ENCODE results near the gene TMTC2. TPM values are rescaled to one million over a fixed set of nuclear protein-coding genes. Genes with fewer than 3 reads are reported as not detected.

The TMTC2 gene
- total and polyA plus RNA-seq, 2 experiments from 2014 or later = 0.36 to 5.6 TPM

DNA sequence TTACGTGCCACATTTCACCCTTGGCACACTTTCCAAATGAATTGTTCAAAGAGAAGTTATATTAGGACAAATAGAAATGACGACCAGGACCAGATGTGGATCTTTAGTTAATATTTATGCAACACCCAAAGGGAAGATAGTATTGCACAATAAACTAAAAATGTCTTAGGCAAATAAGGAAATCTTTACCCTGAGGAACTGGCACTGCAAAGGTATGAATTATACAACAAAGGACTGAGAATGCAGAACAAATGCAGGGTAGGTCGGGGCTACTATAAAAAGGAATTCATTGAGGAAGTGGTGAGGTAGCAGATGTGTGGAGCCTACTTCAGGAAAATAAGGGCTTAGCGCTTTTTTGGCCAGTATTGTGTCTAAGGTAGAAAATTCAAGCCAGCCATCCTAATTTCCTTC is 3.9 kb upstream of the TMTC2 start:
- H3K4me3 ChIP-seq = no peak overlapping the region
- H2AFZ ChIP-seq = 0 out of 2 replicates have a peak overlapping the region, but pooled peaks have one; percentile 10
- no peaks in the 10 kb centered on the region for H3K79me2 ChIP-seq (ENCODE audit: insufficient read depth)
- H3K27me3 ChIP-seq (replicated peaks; ENCODE audit: insufficient read depth) = peaks cover 4% of the 10 kb centered on the region; the same call in 1 of the 2 replicates
- DNase-seq = peak; percentile 10
- in situ Hi-C loops (cut with MboI) = loop anchor here (25.0 kb wide), 2 partner anchors 1704 to 1804 kb away; no protein-coding TSS in a partner anchor
- no peak overlapping the region for H3K4me2 ChIP-seq (ENCODE audit: unreplicated experiment)
- TF ChIP-seq EZH2 (IDR thresholded peaks at IDR 0.05; ENCODE audit: insufficient read depth, poor library complexity, severe bottlenecking) (no peak), EZH2phosphoT487 (IDR thresholded peaks at IDR 0.05; ENCODE audit: insufficient read depth, low read depth) (no peak)
- H3K27ac ChIP-seq = no peak overlapping the region
- H3K9ac ChIP-seq = no peak overlapping the region
- peaks cover 8% of the 10 kb centered on the region for H3K4me1 ChIP-seq (ENCODE audit: insufficient read depth)
- no peaks in the 10 kb centered on the region for H3K36me3 ChIP-seq (ENCODE audit: low read depth)
- H3K9me3 ChIP-seq (ENCODE audit: low read depth) = no peaks in the 10 kb centered on the region
- H4K20me1 ChIP-seq (ENCODE audit: insufficient read depth) = no peaks in the 10 kb centered on the region
- H3F3A ChIP-seq (ENCODE audit: insufficient read depth) = no peaks in the 10 kb centered on the region
- WGBS, 2 experiments (ENCODE audit: low coverage in 1 of 2, low lambda C conversion rate in 2 of 2, missing lambda C conversion rate in 2 of 2) = 11 to 13% methylated on average over 4 of the region's 4 CpGs
- no peaks in the 10 kb centered on the region for H3K9me2 ChIP-seq (ENCODE audit: insufficient read depth)

GRCh38 chr12:82685790-82686167 is 927 bp upstream of the TMTC2 start:
- peak overlapping the region; percentile 87 for H3K4me2 ChIP-seq (ENCODE audit: unreplicated experiment)
- H3K9me3 ChIP-seq (ENCODE audit: low read depth) = no peaks in the 10 kb centered on the region
- in situ Hi-C loops (cut with MboI) = loop anchor here (25.0 kb wide), 2 partner anchors 1702 to 1802 kb away; no protein-coding TSS in a partner anchor
- TF ChIP-seq EZH2 (IDR thresholded peaks at IDR 0.05; ENCODE audit: insufficient read depth, poor library complexity, severe bottlenecking) (no peak), EZH2phosphoT487 (IDR thresholded peaks at IDR 0.05; ENCODE audit: insufficient read depth, low read depth) (no peak)
- H3F3A ChIP-seq (ENCODE audit: insufficient read depth) = no peaks in the 10 kb centered on the region
- H4K20me1 ChIP-seq (ENCODE audit: insufficient read depth) = no peaks in the 10 kb centered on the region
- peak overlapping the region; percentile 78 for H3K9ac ChIP-seq
- no peaks in the 10 kb centered on the region for H3K9me2 ChIP-seq (ENCODE audit: insufficient read depth)
- H3K4me1 ChIP-seq (ENCODE audit: insufficient read depth) = peaks cover 12% of the 10 kb centered on the region
- 0 to 1% methylated on average over 11 of the region's 11 CpGs for WGBS, 2 experiments (ENCODE audit: low coverage in 1 of 2, low lambda C conversion rate in 2 of 2, missing lambda C conversion rate in 2 of 2)
- H3K27ac ChIP-seq = 0 out of 2 replicates have a peak overlapping the region, but pooled peaks have one; percentile 51
- no peaks in the 10 kb centered on the region for H3K36me3 ChIP-seq (ENCODE audit: low read depth)
- H3K79me2 ChIP-seq (ENCODE audit: insufficient read depth) = 0 out of 2 replicates have a peak, but pooled peaks cover 4% of the 10 kb centered on the region
- DNase-seq = peak; percentile 98
- H2AFZ ChIP-seq = peak overlapping the region; percentile 94
- H3K4me3 ChIP-seq = peak overlapping the region; percentile 98
- peaks cover 4% of the 10 kb centered on the region; the same call in 1 of the 2 replicates for H3K27me3 ChIP-seq (replicated peaks; ENCODE audit: insufficient read depth)

- H3K4me1 ChIP-seq (ENCODE audit: insufficient read depth) = peaks cover 12% of the 10 kb centered on the region
- no peaks in the 10 kb centered on the region for H4K20me1 ChIP-seq (ENCODE audit: insufficient read depth)
- DNase-seq = peak; percentile 84
- H3K9ac ChIP-seq = peak overlapping the region; percentile 78
- no peaks in the 10 kb centered on the region for H3K9me3 ChIP-seq (ENCODE audit: low read depth)
- H2AFZ ChIP-seq = peak overlapping the region; percentile 94
- H3K4me3 ChIP-seq = peak overlapping the region; percentile 98
- H3K79me2 ChIP-seq (ENCODE audit: insufficient read depth) = 0 out of 2 replicates have a peak, but pooled peaks cover 4% of the 10 kb centered on the region
- no peak overlapping the region for H3K27ac ChIP-seq
- no peaks in the 10 kb centered on the region for H3F3A ChIP-seq (ENCODE audit: insufficient read depth)
- 1 to 3% methylated on average over 52 to 75 of the region's 75 CpGs for WGBS, 2 experiments (ENCODE audit: low coverage in 1 of 2, low lambda C conversion rate in 2 of 2, missing lambda C conversion rate in 2 of 2)
- H3K4me2 ChIP-seq (ENCODE audit: unreplicated experiment) = peak overlapping the region; percentile 90
- in situ Hi-C loops (cut with MboI) = loop anchor here (25.0 kb wide), 2 partner anchors 1700 to 1800 kb away; no protein-coding TSS in a partner anchor
- H3K9me2 ChIP-seq (ENCODE audit: insufficient read depth) = no peaks in the 10 kb centered on the region
- TF ChIP-seq EZH2phosphoT487 (IDR thresholded peaks at IDR 0.05; ENCODE audit: insufficient read depth, low read depth) = no peak
- TF ChIP-seq EZH2 (IDR thresholded peaks at IDR 0.05; ENCODE audit: insufficient read depth, poor library complexity, severe bottlenecking) = no peak
- H3K27me3 ChIP-seq (replicated peaks; ENCODE audit: insufficient read depth) = peaks cover 4% of the 10 kb centered on the region; the same call in 1 of the 2 replicates
- no peaks in the 10 kb centered on the region for H3K36me3 ChIP-seq (ENCODE audit: low read depth)
Measured at GRCh38 chr12:82687021-82688011, 610 bp downstream of the TMTC2 start.

DNA sequence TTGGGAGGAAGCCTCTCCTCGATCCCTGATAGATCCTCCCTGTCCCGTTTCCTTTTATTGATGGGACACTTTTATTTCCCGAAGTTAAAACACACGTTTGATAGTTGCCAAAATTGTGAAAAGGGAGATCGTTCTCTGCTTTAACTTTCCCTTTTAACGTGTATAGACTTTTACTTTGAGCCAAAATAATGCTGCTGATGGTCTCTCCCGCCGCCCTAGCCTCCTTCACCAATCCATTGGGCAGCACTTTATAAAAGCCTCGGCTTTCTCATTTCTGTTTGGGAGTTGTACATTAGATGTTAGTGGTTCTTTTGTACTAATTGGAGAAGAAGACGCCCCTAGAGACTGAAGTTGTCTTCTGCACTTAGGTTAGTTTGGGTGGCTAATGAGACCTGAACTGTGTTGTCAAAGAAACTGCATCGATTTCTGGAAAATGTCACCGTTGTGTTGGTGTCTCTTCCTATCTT is 1.4 kb downstream of the TMTC2 start:
- Histone ChIP-seq H2AFZ (peak overlapping the region; percentile 94), H4K20me1 (ENCODE audit: insufficient read depth) (no peaks in the 10 kb centered on the region), H3F3A (ENCODE audit: insufficient read depth) (no peaks in the 10 kb centered on the region), H3K9ac (peak overlapping the region; percentile 47), H3K4me2 (ENCODE audit: unreplicated experiment) (peak overlapping the region; percentile 90), H3K79me2 (ENCODE audit: insufficient read depth) (0 out of 2 replicates have a peak, but pooled peaks cover 4% of the 10 kb centered on the region), H3K9me3 (ENCODE audit: low read depth) (no peaks in the 10 kb centered on the region), H3K36me3 (ENCODE audit: low read depth) (no peaks in the 10 kb centered on the region), H3K9me2 (ENCODE audit: insufficient read depth) (no peaks in the 10 kb centered on the region), H3K4me3 (peak overlapping the region; percentile 98), H3K27ac (no peak overlapping the region), H3K4me1 (ENCODE audit: insufficient read depth) (peaks cover 5% of the 10 kb centered on the region), H3K27me3 (replicated peaks; ENCODE audit: insufficient read depth) (peaks cover 4% of the 10 kb centered on the region; the same call in 1 of the 2 replicates)
- 1 to 2% methylated on average over 12 of the region's 12 CpGs for WGBS, 2 experiments (ENCODE audit: low coverage in 1 of 2, low lambda C conversion rate in 2 of 2, missing lambda C conversion rate in 2 of 2)
- in situ Hi-C loops (cut with MboI) = loop anchor here (25.0 kb wide), 2 partner anchors 1699 to 1799 kb away; no protein-coding TSS in a partner anchor
- peak; percentile 42 for DNase-seq
- TF ChIP-seq EZH2 (IDR thresholded peaks at IDR 0.05; ENCODE audit: insufficient read depth, poor library complexity, severe bottlenecking) (no peak), EZH2phosphoT487 (IDR thresholded peaks at IDR 0.05; ENCODE audit: insufficient read depth, low read depth) (no peak)

Data from GM23248 (cell line).